Upper lobe of right lung (tissue), 1 donor: ENCODE data around the gene MYO1E. TPM values are rescaled to one million over a fixed set of nuclear protein-coding genes. Genes with fewer than 3 reads are reported as not detected.
A peak's percentile ranks its signal among the peaks of the same experiment; 100 is the strongest.

Experiments
- ATAC-seq: fragments of 200-7000 bp; cut with Tn5 transposase; one replicate; pipeline ENCODE4 v1.9.1; 2020; ENCODE audit warnings: mild to moderate bottlenecking, moderate library complexity
- DNase-seq: peaks from one replicate; pipeline ENCODE4 v3.0.0-alpha.2; 2020
- H3K27ac ChIP-seq: fragments of 200-600 bp; one replicate; pipeline ENCODE4 v1.8.0; 2022
- H3K27me3 ChIP-seq: fragments of 200-600 bp; one replicate; pipeline ENCODE4 v1.8.0; 2022; ENCODE audit warnings: mild to moderate bottlenecking
- H3K36me3 ChIP-seq: fragments of 200-600 bp; one replicate; pipeline ENCODE4 v1.8.0; 2022
- H3K4me1 ChIP-seq: fragments of 200-600 bp; one replicate; pipeline ENCODE4 v1.8.0; 2022
- H3K4me3 ChIP-seq: fragments of 200-600 bp; one replicate; pipeline ENCODE4 v1.8.0; 2022; ENCODE audit warnings: mild to moderate bottlenecking
- H3K9me3 ChIP-seq: fragments of 200-600 bp; one replicate; pipeline ENCODE4 v1.8.0; 2022
- intact Hi-C: fragments of 100-400 bp; cut with DNase I; formaldehyde crosslinking; loops from one replicate; pipeline ENCODE4 v1.11.0; 2022
- total RNA-seq: library from RNA; stranded (reverse); fragmentation: NEBNext Ultra II Directional; extraction: Animal tissue kit (Norgen Biotek cat#: 25700); gene quantifications from one replicate; pipeline ENCODE4 v1.2.1, GENCODE V29; 2021
- TF ChIP-seq, protein P1 (sequence below): fragments of 200-600 bp; IDR thresholded peaks from one replicate; pipeline ENCODE4 v1.8.0; 2022; ENCODE audit warnings: antibody characterized with exemption
- donor health status: DM: no; HTN: yes; CAD: no; lungs with severe emphysema.

The MYO1E gene
- total RNA-seq, 1 donor from 2014 or later: 98.4 TPM

DNA sequence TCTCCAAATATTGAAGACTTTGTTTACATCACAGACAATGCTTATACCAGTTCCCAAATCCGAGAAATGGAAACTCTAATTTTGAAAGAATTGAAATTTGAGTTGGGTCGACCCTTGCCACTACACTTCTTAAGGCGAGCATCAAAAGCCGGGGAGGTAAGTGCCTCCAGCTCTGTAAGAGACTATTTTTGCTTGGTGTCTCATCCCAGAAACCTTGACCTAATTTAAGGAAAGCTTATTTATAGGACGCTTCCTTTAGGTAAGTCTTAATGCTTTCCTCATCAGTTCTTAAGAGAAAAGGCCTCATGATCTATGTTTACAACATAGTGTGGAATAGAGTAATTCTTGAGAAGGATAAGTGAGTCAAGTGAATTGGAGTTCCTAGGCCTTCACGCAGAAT lies 255.9 kb downstream of the MYO1E start:
- intact Hi-C loops: no loop called here
- H3K4me1 ChIP-seq: no peaks in the 10 kb centered on the region
- H3K9me3 ChIP-seq: no peaks in the 10 kb centered on the region
- TF ChIP-seq, protein P1, sequence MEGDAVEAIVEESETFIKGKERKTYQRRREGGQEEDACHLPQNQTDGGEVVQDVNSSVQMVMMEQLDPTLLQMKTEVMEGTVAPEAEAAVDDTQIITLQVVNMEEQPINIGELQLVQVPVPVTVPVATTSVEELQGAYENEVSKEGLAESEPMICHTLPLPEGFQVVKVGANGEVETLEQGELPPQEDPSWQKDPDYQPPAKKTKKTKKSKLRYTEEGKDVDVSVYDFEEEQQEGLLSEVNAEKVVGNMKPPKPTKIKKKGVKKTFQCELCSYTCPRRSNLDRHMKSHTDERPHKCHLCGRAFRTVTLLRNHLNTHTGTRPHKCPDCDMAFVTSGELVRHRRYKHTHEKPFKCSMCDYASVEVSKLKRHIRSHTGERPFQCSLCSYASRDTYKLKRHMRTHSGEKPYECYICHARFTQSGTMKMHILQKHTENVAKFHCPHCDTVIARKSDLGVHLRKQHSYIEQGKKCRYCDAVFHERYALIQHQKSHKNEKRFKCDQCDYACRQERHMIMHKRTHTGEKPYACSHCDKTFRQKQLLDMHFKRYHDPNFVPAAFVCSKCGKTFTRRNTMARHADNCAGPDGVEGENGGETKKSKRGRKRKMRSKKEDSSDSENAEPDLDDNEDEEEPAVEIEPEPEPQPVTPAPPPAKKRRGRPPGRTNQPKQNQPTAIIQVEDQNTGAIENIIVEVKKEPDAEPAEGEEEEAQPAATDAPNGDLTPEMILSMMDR: no peak
- DNase-seq (no peak), ATAC-seq (no peak)
- no peak overlapping the region for H3K27ac ChIP-seq
- H3K36me3 ChIP-seq: no peaks in the 10 kb centered on the region
- no peak overlapping the region for H3K4me3 ChIP-seq
- H3K27me3 ChIP-seq: no peaks in the 10 kb centered on the region

DNA sequence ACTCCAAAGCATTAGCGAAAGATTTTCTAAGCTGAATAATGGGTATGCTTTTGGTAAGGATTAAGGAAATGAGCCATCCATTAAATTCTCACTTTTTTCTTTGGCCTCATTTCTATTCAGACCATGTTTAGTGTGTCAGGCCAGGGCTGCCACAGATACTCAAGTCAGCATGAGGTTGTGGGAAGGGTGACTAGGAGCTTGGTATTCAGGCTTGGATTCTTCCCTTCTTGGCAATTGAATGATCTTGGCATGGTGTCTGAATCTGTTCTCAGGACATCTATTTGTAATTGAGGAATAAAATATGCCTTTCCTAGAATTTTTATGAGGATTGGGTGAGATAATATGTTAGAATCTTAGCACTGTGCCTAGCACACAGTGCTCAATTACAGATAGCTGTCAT lies 256.5 kb downstream of the MYO1E start:
- TF ChIP-seq, protein P1: no peak
- no peak for DNase-seq
- intact Hi-C loops: no loop called here
- Histone ChIP-seq H3K27me3 (no peaks in the 10 kb centered on the region), H3K9me3 (no peaks in the 10 kb centered on the region), H3K36me3 (no peaks in the 10 kb centered on the region), H3K27ac (no peak overlapping the region), H3K4me1 (no peaks in the 10 kb centered on the region), H3K4me3 (no peak overlapping the region)
- ATAC-seq: no peak

DNA sequence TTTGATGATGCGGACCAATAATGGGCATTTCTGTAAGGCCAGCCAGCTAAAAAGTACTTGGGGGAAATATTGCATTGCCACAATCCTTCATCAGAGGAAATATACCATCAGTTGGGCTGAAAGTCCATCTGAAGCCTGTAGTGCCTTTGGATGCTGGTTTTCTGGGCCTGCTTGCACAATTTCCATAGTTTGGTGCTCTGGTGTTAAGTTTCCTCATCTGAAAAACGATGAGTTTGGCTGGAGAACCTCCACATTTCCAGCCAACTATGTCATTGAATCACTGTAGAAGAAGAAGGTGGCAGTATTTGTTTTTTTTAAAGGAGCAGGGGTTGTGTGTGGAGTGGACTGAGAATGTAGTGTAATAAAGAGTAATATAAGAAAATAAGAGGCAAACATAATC lies 257.6 kb downstream of the MYO1E start:
- Histone ChIP-seq H3K27ac (no peak overlapping the region), H3K27me3 (no peaks in the 10 kb centered on the region), H3K4me3 (no peak overlapping the region), H3K4me1 (no peaks in the 10 kb centered on the region), H3K9me3 (no peaks in the 10 kb centered on the region), H3K36me3 (no peaks in the 10 kb centered on the region)
- DNase-seq (no peak), ATAC-seq (no peak)
- TF ChIP-seq, protein P1: no peak
- intact Hi-C loops: no loop called here

DNA sequence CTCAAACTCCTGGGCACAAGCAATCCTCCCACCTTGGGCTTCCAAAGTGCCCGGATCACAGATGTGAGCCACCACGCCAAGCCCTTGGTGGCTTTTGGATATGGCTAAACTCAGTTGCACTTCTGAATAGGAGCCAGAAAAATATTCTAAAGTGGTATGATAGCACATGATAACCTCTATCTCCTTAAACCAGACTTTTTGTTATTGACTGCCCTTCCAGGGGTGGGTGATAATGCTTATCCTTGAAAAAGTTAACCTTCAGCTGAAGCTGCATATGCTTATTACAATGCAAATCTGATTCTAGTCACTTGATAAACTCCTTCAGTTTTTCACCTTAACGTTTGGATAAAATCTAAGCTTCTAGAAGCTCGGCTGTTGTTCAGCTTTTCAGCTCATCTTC lies 261.4 kb downstream of the MYO1E start:
- Histone ChIP-seq H3K36me3 (no peaks in the 10 kb centered on the region), H3K9me3 (no peaks in the 10 kb centered on the region), H3K27ac (no peak overlapping the region), H3K27me3 (no peaks in the 10 kb centered on the region), H3K4me3 (no peak overlapping the region), H3K4me1 (no peaks in the 10 kb centered on the region)
- ATAC-seq: no peak
- TF ChIP-seq, protein P1: no peak
- no peak for DNase-seq
- intact Hi-C loops: no loop called here

DNA sequence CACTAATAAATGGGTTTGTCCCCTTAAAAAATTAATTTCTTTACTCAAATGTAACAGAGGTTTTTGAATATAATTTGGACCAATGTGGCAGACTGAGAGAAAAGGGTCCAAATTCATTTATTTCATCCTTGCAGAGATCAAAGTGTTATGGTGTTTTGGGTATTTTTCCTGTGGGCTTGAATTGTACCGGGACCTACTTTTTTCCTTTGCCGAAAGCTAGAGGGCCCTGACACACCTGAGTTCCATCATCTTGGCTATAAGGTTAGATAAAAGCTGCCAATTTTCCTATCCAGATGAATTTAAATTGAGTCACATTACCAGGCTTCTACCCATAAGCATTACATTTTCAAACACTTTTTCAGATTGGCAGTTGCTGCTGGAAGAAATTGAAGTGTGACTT lies 266.8 kb downstream of the MYO1E start:
- Histone ChIP-seq H3K9me3 (no peaks in the 10 kb centered on the region), H3K4me3 (peak overlapping the region; percentile 68), H3K27ac (no peak overlapping the region), H3K36me3 (no peaks in the 10 kb centered on the region), H3K4me1 (peaks cover 5% of the 10 kb centered on the region), H3K27me3 (no peaks in the 10 kb centered on the region)
- intact Hi-C loops: no loop called here
- ATAC-seq (no peak), DNase-seq (no peak)
- TF ChIP-seq, protein P1: no peak
